RWPE2 (cell line): ENCODE data around the gene TF.

Experiments used
- ATAC-seq: fragments of 200-7000 bp; cut with Tn5 transposase; 3 replicates; pipeline ENCODE4 v1.9.1; 2021; ENCODE audit warnings: low read depth
- DNase-seq: peaks from one replicate; pipeline ENCODE4 v3.0.0-alpha.2; 2020; ENCODE audit warnings: low spot score
- H3K27ac ChIP-seq: fragments of 450-650 bp; 2 replicates; pipeline ENCODE4 v1.5.1; 2017; ENCODE audit warnings: mild to moderate bottlenecking; ENCODE audit not compliant: poor library complexity, severe bottlenecking
- H3K27me3 ChIP-seq: fragments of 250-450 bp; sonication (Bioruptor Pico); 2 replicates; pipeline ENCODE4 v1.5.1; 2021; ENCODE audit warnings: mild to moderate bottlenecking, moderate library complexity; ENCODE audit not compliant: insufficient read depth, poor library complexity, severe bottlenecking
- H3K36me3 ChIP-seq: fragments of 250-450 bp; sonication (Bioruptor Pico); 2 replicates; pipeline ENCODE4 v1.5.1; 2020; ENCODE audit warnings: low read depth, mild to moderate bottlenecking, moderate library complexity
- H3K4me1 ChIP-seq: fragments of 250-450 bp; sonication (Bioruptor Pico); 2 replicates; pipeline ENCODE4 v1.5.1; 2021; ENCODE audit warnings: mild to moderate bottlenecking, moderate library complexity; ENCODE audit not compliant: insufficient read depth, poor library complexity, severe bottlenecking
- H3K4me3 ChIP-seq: fragments of 250-450 bp; sonication (Bioruptor Pico); 2 replicates; pipeline ENCODE4 v1.5.1; 2021; ENCODE audit warnings: mild to moderate bottlenecking, moderate library complexity; ENCODE audit not compliant: severe bottlenecking
- H3K9me3 ChIP-seq: fragments of 250-450 bp; sonication (Bioruptor Pico); 2 replicates; pipeline ENCODE4 v1.5.1; 2021; ENCODE audit warnings: mild to moderate bottlenecking, moderate library complexity; ENCODE audit not compliant: severe bottlenecking
- TF ChIP-seq, protein P1 (sequence below): fragments of 450-650 bp; IDR thresholded peaks from one replicate; pipeline ENCODE4 v1.5.1; 2017; ENCODE audit warnings: mild to moderate bottlenecking, moderate library complexity; ENCODE audit not compliant: poor library complexity, severe bottlenecking

The TF gene

DNA sequence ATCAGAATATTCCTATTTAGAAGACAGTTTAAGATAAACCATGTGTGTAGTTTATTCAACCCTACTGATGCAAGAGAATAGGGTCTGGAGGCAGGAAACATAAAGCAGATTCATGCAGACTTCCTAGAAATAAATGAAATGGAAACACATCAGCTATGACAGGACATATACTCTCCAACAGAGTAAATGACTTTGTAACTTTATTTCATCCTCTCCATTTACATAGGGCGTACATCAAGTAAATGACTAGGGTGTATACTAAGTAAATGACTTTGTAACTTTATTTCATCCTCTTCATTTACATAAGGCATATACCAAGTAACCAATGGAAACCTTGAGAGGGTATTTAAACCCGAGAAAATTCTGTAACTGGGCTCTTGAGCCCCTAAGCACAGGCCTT lies 41.8 kb downstream of the TF start:
- Histone ChIP-seq H3K9me3 (peaks cover 12% of the 10 kb centered on the region), H3K4me3 (no peak overlapping the region), H3K27ac (no peak overlapping the region), H3K27me3 (peaks cover 8% of the 10 kb centered on the region), H3K4me1 (no peaks in the 10 kb centered on the region), H3K36me3 (no peaks in the 10 kb centered on the region)
- TF ChIP-seq, protein P1, sequence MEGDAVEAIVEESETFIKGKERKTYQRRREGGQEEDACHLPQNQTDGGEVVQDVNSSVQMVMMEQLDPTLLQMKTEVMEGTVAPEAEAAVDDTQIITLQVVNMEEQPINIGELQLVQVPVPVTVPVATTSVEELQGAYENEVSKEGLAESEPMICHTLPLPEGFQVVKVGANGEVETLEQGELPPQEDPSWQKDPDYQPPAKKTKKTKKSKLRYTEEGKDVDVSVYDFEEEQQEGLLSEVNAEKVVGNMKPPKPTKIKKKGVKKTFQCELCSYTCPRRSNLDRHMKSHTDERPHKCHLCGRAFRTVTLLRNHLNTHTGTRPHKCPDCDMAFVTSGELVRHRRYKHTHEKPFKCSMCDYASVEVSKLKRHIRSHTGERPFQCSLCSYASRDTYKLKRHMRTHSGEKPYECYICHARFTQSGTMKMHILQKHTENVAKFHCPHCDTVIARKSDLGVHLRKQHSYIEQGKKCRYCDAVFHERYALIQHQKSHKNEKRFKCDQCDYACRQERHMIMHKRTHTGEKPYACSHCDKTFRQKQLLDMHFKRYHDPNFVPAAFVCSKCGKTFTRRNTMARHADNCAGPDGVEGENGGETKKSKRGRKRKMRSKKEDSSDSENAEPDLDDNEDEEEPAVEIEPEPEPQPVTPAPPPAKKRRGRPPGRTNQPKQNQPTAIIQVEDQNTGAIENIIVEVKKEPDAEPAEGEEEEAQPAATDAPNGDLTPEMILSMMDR: no peak
- DNase-seq (no peak), ATAC-seq (no peak)

DNA sequence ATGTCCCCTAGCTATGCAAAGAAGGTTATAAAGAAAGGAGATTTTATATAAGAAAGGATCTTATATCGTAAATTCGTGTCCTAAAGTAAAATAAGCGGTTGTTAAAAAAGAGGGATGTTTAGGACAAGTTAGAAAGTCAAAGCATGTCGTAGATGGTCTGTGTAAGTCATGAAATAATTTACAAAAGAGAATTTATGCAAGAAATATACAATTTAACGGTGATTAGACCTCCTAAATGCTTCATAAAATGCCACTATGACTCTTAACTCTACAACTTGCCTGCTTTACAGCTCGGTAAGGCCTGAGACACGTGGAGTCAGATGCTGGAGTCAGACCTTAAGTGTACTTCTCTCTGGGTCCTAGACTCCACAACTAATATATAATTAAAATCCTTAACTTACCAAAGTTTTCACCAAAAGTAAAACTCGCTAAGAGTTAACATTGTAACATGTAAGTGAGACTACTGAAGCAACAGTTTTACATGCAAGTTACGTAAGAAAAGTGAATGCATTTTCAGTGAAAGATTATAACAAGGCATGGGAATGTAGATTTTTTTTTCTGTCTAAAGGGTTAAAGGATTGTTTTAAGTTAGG lies 46.1 kb downstream of the TF start:
- TF ChIP-seq, protein P1: no peak
- Histone ChIP-seq H3K27ac (no peak overlapping the region), H3K36me3 (no peaks in the 10 kb centered on the region), H3K27me3 (no peaks in the 10 kb centered on the region), H3K4me1 (no peaks in the 10 kb centered on the region), H3K9me3 (peaks cover 17% of the 10 kb centered on the region), H3K4me3 (no peak overlapping the region)
- ATAC-seq: no peak
- DNase-seq: no peak

DNA sequence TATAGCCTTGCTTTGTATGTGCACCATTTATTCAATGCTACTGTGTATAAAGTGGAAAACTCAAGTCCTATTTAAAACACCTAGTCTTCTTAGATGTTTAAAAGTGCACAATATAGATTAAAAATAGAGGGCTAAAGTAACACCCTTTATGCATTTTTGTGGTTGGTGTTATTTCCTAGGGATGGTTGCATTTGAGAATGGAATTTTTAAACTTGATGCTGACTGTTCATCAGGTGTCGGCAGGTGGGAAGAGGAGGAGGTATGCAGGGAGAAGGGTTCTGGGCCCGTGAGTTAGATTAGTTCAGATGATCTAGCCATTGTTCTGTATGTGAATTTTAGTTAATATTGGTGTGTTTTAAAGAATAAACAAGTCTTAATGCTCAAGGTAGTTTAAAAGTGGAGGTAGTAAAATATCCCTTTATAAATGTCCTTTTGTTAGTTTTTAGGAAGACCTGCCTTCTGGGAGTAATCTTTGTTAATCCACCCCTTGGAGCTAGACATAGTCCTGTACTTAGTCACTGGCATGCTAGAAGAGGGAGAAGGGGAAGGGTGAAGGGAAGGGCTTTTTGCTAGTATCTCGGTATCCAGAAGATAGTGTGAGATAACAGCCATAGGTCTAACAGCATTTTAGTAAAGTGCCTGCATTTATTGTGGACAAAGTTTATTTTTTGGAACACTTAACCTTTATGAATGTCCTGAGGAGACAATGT lies 51.4 kb downstream of the TF start:
- TF ChIP-seq, protein P1: no peak
- peak; percentile 73 for ATAC-seq

DNA sequence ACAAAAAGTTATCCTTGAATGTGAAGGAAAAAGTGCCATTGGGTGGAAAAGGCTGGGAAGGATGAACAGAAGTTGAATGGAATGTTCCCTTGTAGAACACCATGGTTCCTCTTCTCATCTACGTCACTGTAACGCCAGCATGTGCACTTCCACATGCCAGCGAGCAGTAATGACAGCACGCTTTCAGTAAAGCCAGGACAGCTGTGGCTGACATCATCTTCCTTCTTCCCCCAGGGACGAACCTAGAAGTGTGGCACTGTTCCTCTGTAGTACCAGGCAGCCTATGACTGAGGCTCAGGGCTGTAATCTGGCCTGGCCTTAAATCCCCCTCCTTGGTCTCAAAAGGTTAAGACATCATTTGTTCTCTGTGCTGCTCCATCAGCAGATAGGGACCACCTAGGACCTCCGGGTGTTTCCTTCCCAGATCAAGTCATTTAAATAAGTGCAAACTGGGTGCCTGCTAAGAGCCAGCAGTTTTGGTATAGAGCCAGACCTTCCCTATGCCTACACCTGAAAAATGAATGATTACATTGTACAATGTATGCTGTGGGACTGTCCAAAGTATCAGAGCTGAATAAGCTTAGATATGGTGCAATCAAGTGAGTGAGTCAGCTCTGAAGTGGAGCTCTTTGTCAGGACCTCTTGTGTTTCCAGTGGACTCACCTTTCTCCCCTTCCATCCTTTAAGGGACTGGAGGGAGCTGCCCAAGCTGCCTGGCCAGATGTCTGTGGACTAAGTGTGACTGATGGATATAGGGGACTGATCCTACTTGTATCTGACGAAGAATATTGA lies 53.8 kb downstream of the TF start:
- DNase-seq: no peak
- H3K4me3 ChIP-seq: no peak overlapping the region
- TF ChIP-seq, protein P1: no peak
- ATAC-seq: peak; percentile 98
- no peaks in the 10 kb centered on the region for H3K27me3 ChIP-seq
- H3K36me3 ChIP-seq: no peaks in the 10 kb centered on the region
- no peak overlapping the region for H3K27ac ChIP-seq
- peaks cover 6% of the 10 kb centered on the region for H3K4me1 ChIP-seq
- no peaks in the 10 kb centered on the region for H3K9me3 ChIP-seq

More for the DNA sequence above, 51.4 kb downstream of the TF start:
- Histone ChIP-seq H3K36me3 (no peaks in the 10 kb centered on the region), H3K27ac (no peak overlapping the region), H3K4me3 (no peak overlapping the region), H3K4me1 (peaks cover 4% of the 10 kb centered on the region), H3K9me3 (peaks cover 10% of the 10 kb centered on the region), H3K27me3 (no peaks in the 10 kb centered on the region)
- DNase-seq: no peak
